A549 treated with RU486 at 1 μM for 4 hours (cell line): Measurements from ENCODE around the gene KLB. TPM values are rescaled to one million over a fixed set of nuclear protein-coding genes. Genes with fewer than 3 reads are reported as not detected.

Source experiments
- total RNA-seq: library from RNA; stranded (reverse); fragments of 200-300 nt; extraction: Qiagen RNA extraction; gene quantifications from 5 replicates; pipeline ENCODE4 v1.2.3, GENCODE V29; 2022; ENCODE audit warnings: low read depth

Gene KLB
- 0.06 to 0.18 TPM (median 0.13 TPM) in 5 replicates for total RNA-seq

GRCh38 chr4:39406763-39407583, at the start of gene KLB:
Gene KLB, plus strand, starts transcription at chr4:39406930. Its CDS starts 20 bp downstream, at chr4:39406950.

DNA sequence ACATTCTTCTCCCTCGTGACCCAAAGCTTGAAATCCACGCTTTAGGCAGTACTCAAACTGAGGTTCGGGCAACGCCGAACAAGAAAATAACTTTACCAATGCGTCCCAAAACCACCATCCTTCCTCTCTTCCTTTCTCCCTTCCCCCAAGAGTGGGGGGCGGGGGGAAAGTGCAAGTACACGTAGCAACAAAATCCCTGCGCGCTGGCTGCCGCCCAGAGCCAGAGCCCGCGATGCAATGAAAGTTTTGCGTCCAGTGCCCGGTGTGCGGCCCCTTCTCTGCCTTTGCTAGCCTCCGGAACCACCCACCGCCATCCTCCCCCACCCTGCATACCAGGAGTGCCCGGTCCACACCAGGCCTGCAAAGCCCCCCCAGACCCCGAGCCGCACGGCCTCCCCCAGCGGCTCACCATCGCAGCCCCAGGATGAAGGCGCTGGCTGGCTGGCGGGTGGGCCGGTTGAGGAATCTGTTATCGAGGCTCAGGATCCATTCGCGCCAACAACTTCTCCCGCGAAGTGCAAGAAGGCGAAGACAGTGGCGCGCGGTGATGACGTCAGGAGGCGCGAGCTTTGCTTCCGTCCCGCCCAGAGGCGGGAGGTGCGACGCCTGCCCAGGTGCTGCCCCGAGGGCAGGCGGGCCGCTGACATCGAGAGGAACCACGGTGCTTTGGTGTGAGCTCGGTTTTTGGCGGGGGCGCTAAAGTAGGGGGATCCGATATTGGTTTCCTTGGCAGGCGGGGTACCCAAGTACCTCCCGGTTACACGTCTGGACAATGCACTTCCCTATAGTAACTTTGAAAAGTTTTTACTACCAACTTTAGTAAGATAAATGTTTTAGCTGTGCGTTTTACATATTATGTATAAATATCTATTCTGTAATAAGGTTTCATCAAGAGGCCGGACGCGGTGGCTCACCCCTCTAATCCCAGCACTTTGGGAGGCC, 40.6 kb upstream of the KLB start, which contains the start of gene RFC1:
Gene RFC1 (minus strand): TSS at position 533 of the 942 bp plus-strand sequence. CDS start 121 bp downstream, at position 412.

DNA sequence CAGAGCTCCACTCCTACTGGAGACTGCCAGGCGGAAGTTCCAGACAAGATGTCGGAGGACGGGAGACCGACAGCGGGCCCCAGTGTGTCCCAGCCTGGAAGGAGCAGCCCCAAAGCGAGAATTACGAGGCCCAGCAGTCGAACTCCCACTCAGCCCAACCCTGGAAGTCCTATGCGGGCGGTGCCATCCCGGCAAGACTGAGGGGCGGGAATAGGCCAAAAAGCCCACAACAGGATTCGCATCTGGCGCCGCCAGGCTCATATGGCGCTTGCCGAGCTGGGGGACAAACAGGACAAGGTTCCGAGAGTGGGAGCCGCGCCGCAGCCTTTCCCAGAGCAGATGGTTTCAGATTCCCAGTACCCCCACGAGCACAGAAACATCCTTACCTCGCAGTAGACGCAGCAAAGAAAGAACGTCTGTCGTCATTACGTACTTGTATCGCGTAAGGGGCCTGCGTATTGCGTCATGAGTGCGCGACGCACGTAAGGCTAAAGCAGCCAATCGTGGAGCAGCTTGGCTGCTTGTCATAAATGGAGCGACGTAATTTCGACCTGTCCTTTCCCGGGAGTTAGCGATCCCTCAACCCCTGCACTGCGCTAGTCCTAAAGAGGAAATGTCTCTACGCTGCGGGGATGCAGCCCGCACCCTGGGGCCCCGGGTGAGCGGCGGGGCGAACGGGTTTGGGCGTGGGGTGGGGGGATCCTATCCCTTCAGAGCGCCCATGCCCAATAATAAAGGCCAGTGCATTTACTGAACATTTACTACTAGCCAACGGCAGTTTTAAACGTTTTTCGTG, 52.0 kb downstream of the KLB start, which contains the start of the genes LIAS and RPL9:
Gene LIAS (plus strand): TSS at position 552 of the 796 bp plus-strand sequence. CDS start 62 bp downstream, at position 614.
Gene RPL9 (minus strand): TSS at position 418 of the 796 bp plus-strand sequence. CDS start 483 bp downstream, outside the sequence.

Other genes starting within 250 kb of the KLB start
- gene WDR19, start 224.4 kb upstream of the KLB start, total RNA-seq: 8.1 to 11.2 TPM (median 8.4 TPM) in 5 replicates
- 17.4 to 21.2 TPM (median 19.9 TPM) in 5 replicates for gene RFC1, start 40.6 kb upstream of the KLB start, total RNA-seq
- gene RPL9, start 52.0 kb downstream of the KLB start, total RNA-seq: 847 to 1,812 TPM (median 993 TPM) in 5 replicates
- gene LIAS, start 52.1 kb downstream of the KLB start, total RNA-seq: 9.2 to 13.8 TPM (median 9.5 TPM) in 5 replicates
- 256 to 418 TPM (median 273 TPM) in 5 replicates for gene UGDH, start 120.5 kb downstream of the KLB start, total RNA-seq
- gene SMIM14, start 231.9 kb downstream of the KLB start, total RNA-seq: 14.3 to 20.0 TPM (median 18.1 TPM) in 5 replicates